Stimulated activated CD4-positive, alpha-beta T cell treated with anti-CD3 and anti-CD28 coated beads, Interleukin-15, amount 100 ng/mL, for 48 hours (primary cell): ENCODE data around the gene COL24A1.

ENCODE experiments used
- DNase-seq, 2 donors: peaks; one replicate each; pipeline ENCODE4 v3.0.0-alpha.2; 2020; ENCODE audit warnings: low read depth in 2 of 2

The COL24A1 gene

GRCh38 chr1:86156566-86157455, at the start of gene COL24A1:
COL24A1 (minus strand) TSS chr1:86156772; CDS start chr1:86156396, 376 bp downstream.
- no peak for DNase-seq

- no peak for DNase-seq
Measured at GRCh38 chr1:86205741-86206140, 49.2 kb upstream of the COL24A1 start.

GRCh38 chr1:86202552-86203340, 46.2 kb upstream of the COL24A1 start:
- DNase-seq: no peak

GRCh38 chr1:86201311-86201710, 44.7 kb upstream of the COL24A1 start:
- no peak for DNase-seq

GRCh38 chr1:86200901-86201300, 44.3 kb upstream of the COL24A1 start:
- no peak for DNase-seq

- no peak for DNase-seq
Measured at GRCh38 chr1:86197206-86197855, 40.8 kb upstream of the COL24A1 start.

GRCh38 chr1:86195281-86195680, 38.7 kb upstream of the COL24A1 start:
- DNase-seq: no peak

GRCh38 chr1:86194491-86195034, 38.0 kb upstream of the COL24A1 start:
- no peak for DNase-seq

- DNase-seq: no peak
Measured at GRCh38 chr1:86192417-86192816, 35.8 kb upstream of the COL24A1 start.

- DNase-seq: no peak
Measured at GRCh38 chr1:86191958-86192357, 35.4 kb upstream of the COL24A1 start.

GRCh38 chr1:86190873-86191272, 34.3 kb upstream of the COL24A1 start:
- DNase-seq: no peak

- no peak for DNase-seq
Measured at GRCh38 chr1:86184426-86184825, 27.9 kb upstream of the COL24A1 start.

GRCh38 chr1:86183810-86184209, 27.2 kb upstream of the COL24A1 start:
- DNase-seq: no peak

- DNase-seq: no peak
Measured at GRCh38 chr1:86176226-86176625, 19.7 kb upstream of the COL24A1 start.

- DNase-seq: no peak
Measured at GRCh38 chr1:86175756-86176155, 19.2 kb upstream of the COL24A1 start.

- DNase-seq: no peak
Measured at GRCh38 chr1:86169625-86170024, 13.1 kb upstream of the COL24A1 start.

- no peak for DNase-seq
Measured at GRCh38 chr1:86159800-86160199, 3.2 kb upstream of the COL24A1 start.

GRCh38 chr1:86155807-86156565, 586 bp downstream of the COL24A1 start:
- no peak for DNase-seq

GRCh38 chr1:86155051-86155806, 1.3 kb downstream of the COL24A1 start:
- no peak for DNase-seq

- DNase-seq: no peak
Measured at GRCh38 chr1:86154571-86155050, 2.0 kb downstream of the COL24A1 start.
